GM21528 (cell line): ENCODE results near the gene GLYATL3.
A peak's percentile ranks its signal among the peaks of the same experiment; 100 is the strongest.
"Not testable (repeated sequence)": the region's sequence is repeated elsewhere in the genome, so short reads cannot be mapped to it uniquely, and the experiment has no call there.

Experiments
- ATAC-seq: cut with Tn5 transposase; IDR thresholded peaks from one replicate; pipeline ENCODE4 v1.9.1; 2021; ENCODE audit warnings: mild to moderate bottlenecking, moderate library complexity; ENCODE audit not compliant: unreplicated experiment, low FRiP score

Gene GLYATL3

DNA sequence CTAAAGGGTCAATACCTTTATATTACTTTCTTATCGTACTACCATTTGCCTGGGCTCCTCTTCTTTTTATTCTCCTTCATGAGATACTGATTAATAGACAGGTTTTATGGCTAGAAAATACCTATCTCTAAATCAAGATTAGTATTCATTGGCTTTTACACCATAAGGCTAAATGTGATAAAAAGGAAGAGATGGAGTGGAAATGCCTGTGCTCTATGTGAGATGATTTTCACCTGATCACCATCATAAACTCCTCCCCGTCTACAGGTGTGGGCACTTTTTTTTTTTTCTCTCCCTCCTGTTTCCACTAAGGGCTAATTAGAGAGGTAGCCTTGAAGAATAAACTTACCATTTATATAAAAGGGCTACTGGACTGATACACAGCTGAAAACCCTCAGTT is at the start of gene GLYATL3:
Gene GLYATL3 (plus strand): TSS at position 301 of the 400 bp plus-strand sequence. CDS start 12,068 bp downstream, outside the sequence.
- ATAC-seq: no peak

DNA sequence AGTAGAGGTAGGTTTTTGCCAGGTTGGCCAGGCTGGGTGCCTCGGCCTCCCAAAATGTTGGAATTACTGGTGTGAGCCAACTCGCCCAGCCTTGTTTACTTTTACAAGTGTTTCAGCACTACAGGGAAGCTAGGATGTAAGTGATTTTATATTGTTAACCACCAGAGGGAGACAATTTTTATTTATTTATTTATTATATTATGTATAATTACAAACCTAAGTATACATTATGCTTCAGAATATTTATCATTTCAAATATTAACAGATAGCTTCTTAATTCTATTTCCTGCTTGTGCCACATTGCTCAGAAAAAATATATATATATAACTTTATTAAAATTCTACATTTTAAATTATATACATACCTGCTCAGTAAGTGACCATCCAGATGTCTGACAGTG is 46.5 kb upstream of the GLYATL3 start:
- ATAC-seq: no peak

DNA sequence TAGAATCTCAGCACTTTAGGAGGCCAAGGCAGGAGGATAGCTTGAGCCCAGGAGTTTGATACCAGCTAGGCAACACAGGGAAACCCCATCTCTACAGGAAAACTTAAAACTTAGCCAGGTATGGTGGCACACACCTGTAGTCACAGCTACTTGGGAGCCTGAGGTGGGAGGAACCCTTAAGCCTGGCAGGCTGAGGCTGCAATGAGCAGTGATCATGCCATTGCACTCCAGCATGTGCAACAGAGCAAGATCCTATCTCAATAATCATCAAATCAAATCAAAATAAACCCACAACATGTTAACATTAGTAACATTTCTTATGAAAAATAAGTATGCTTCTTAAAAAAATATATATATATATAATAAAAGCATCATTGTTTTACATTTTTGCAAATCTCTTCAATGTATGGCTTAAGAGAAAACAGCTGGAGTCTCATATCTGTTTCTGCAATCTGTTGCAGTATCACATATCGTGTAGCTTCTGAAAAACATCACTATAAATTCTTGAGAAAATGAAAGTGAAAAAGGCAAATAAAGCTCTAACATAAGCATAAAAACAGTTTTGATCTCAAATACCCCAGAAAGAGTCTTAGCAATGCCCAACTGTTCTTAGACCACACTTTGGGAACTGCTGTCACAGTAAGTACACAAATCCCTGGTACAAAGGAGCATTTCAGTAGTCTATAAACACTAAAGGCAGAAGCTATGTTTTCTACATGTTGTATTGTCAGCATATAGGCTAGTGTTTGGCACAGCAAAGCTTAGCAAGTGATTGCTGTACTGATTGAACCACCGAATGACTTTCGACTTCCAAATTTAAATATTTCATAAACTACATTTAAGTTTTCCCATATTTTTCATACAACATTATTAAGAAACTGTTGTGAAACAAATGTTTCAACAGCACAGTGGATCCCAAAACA is 44.7 kb upstream of the GLYATL3 start:
- peak; percentile 86 for ATAC-seq

DNA sequence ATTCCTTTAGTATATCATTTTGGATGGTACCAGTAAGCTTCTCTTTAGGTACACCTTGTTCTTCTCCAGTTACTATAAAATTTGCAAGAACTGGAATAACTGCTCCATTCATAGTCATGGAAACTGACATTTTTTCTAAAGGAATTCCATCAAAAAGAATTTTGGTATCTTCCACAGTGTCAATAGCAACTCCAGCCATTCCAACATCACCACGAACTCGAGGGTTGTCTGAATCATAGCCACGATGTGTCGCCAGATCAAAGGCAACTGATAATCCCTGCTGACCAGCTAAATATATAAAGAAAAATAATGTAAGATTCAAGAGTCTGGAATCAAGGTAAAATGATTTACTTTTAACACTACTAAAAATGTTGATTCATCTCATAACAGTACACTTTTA is 42.0 kb upstream of the GLYATL3 start:
- ATAC-seq: no peak

DNA sequence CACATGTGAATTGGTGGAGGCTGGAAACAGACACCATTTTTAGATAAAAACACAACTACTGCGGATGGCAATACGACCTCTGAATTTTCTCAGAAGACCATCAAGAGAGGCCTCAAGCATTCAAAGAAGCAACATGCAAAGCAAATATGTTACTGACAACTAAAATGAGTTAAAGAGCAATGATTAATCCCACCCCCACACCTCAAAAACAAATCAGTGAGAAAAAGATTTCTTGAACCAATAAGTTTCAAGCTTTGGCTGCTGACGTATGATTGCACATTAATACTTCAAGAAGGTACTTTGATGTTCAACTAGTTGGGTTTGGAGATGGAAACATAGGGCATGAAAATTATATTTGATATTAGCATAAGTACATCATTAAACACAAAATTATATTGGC is 37.7 kb upstream of the GLYATL3 start:
- no peak for ATAC-seq

DNA sequence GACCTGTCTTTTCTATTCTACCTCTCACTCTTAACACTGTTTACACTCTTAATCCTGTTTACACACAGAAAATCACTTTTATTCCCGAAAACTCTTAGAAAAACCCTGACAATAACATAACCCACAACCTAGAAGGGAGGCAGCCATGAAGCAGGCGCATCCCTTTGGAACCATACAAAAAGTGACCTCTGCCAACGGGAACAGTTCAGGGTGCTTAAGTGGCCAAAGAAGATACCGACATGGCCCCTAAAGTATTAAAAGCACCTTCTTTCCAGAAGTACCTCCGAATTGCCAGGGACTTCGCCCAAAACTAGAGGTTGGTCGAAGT is 37.2 kb upstream of the GLYATL3 start:
- peak; percentile 27 for ATAC-seq

DNA sequence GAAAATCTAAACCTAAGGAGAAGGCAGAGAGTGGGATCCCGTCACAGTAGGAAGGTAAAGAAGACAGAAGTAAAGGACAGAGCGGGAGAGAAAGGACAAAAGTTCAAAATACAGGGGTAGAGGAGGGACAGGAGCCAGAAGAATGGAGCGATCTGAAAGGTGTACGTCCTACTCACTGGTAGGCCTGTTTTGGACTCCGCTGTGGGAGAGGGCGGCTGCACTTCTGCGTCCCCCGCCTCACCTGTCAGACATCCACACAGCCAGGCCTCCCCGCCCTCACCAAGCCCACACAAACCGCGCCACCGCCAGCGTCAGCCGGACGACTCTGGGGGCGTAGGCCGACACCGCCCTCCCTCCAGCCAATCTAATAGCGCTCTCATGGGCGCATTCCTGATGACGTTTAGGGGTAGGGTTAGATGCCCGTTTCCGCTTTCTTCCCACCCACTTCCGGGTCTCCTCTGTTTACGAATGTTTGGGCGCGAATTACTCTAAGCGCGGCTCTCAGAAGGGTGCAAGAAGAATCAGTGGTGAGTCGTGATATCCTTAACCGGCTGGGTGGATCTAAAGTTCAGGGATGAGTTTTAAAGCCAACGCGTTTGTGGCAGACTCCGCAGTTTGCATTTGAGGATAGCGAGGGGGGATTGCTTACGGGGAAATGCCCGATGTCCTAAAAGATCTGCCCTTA is 36.7 kb upstream of the GLYATL3 start, which contains the start of the genes CENPQ and MMUT:
Gene CENPQ (plus strand): TSS at position 444 of the 685 bp plus-strand sequence. CDS start 6,807 bp downstream, outside the sequence.
Gene MMUT (minus strand): TSS at position 327 of the 685 bp plus-strand sequence. CDS start 3,787 bp downstream, outside the sequence.
- peak; percentile 99 for ATAC-seq

DNA sequence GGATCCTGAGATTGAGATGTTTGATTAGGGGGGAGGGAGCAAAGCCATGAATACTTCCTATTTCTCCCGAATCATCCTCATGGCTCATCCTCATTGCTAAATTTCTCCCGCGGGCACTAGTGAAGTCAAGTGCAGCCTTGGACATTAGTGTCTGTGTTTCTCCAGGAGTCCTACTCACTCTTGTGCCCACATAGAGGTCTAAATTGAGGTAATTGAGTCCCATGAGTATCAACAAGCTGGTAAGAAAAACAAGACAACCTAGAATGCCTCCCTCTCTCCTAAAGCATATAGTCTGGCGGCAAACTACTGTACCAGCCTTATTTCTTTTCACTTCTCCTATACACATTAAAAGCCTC is 36.1 kb upstream of the GLYATL3 start:
- peak; percentile 0 for ATAC-seq

DNA sequence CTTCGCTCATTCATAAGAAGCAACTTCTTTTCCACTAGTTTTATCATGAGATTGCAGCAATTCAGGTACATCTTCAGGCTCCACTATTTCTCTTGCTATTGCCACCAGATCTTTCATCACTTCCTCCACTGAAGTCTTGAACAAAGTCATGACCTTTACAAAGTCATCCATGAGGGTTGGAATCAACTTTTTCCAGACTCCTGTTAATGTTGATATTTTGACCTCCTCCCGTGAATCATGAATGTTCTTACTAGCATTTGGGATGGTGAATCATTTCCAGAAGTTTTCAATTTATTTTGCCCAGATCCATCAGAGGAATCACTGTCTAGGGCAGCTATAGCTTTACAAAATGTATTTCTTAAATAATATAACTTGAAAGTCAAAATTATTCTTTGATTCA is 35.0 kb upstream of the GLYATL3 start:
- no peak for ATAC-seq

DNA sequence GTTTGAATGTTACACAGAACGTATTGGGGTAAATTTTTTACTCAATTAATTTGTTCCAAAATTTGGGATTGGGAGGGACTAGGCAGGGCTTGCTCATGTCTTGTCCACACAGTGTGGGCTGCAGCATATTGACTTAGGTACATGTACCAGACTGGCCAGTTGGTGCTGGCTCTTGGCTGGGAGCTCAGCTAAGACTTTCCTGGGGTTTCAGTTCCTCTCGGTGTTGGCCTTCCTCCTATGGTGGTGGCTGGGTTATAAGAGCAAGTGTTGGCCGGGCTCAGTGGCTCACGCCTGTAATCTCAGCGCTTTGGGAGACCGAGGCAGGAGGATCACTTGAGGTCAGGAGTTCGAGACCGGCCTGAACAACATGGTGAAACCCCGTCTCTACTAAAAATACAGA is 31.7 kb upstream of the GLYATL3 start:
- no peak for ATAC-seq

DNA sequence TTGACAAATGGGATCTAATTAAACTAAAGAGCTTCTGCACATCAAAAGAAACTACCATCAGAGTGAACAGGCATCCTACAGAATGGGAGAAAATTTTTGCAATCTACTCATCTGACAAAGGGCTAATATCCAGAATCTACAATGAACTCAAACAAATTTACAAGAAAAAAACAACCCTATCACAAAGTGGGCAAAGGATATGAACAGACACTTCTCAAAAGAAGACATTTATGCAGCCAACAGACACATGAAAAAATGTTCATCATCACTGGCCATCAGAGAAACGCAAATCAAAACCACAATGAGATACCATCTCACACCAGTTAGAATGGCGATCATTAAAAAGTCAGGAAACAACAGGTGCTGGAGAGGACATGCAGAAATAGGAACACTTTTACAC is 23.2 kb upstream of the GLYATL3 start:
- not testable (repeated sequence) for ATAC-seq

DNA sequence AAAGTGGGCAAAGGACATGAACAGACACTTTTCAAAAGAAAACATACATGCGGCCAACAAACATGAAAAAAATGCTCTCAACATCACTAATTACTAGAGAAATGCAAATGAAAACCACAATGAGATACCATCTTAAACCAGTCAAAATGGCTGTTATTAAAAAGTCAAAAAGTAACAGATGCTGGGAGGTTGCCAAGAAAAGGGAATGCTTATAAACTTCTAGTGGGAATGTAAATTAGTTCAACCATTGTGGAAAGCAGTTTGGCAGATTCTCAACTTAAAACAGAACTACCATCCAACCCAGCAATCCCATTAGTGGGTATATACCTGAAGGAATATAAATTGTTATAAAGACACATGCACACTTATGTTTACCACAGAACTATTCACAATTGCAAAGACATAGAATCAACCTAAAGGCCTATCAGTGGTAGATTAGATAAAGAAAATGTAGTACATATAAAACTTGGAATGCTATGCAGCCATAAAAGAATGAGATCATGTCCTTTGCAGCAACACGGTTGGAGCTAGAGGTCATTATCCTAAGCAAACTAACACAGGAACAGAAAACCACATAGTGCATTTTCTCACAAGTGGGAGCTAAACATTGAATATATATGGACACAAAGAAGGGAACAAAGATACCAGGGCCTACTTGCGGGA is 20.3 kb upstream of the GLYATL3 start:
- no peak for ATAC-seq

DNA sequence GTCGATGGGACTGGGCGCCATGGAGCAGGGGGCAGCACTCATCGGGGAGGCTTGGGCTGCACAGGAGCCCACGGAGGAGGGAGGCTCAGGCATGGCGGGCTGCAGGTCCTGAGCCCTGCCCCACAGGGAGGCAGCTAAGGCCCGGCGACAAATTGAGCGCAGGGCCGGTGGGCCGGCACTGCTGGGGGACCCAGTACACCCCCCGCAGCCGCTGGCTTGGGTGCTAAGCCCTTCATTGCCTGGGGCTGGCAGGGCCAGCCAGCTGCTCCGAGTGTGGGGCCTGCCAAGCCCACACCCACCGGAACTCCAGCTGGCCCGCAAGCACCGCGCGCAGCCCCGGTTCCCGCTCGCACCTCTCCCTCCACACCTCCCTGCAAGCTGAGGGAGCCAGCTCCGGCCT is 17.9 kb upstream of the GLYATL3 start:
- not testable (repeated sequence) for ATAC-seq

DNA sequence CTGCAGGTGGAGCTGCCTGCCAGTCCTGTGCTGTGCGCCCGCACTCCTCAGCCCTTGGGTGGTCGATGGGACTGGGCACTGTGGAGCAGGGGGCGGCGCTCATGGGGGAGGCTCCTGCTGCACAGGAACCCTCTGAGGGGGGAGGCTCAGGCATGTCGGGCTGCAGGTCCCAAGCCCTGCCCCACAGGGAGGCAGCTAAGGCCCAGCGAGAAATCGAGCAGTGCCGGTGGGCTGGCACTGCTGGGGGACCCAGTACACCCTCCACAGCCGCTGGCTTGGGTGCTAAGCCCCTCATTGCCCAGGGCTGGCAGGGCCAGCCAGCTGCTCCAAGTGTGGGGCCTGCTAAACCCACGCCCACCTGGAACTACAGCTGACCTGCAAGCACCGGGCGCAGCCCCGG is 16.3 kb upstream of the GLYATL3 start:
- ATAC-seq: not testable (repeated sequence)

DNA sequence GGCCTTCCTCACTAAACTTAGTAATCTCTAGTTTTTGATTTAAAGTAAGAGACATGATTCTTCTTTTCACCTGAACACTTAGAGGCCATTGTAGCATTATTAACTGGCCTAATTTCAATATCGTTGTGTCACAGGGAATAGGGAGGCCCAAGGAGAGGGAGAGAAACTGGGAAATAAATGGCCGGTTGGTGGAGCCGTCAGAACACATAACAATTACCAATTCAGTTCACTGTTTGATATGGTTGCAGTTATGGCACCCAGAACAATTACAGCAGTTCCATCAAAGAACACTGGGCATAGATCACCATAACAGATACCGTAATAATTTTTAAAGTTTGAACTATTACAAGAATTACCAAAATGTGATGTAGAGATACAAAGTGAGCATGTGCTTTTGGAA is 9.1 kb upstream of the GLYATL3 start:
- no peak for ATAC-seq

DNA sequence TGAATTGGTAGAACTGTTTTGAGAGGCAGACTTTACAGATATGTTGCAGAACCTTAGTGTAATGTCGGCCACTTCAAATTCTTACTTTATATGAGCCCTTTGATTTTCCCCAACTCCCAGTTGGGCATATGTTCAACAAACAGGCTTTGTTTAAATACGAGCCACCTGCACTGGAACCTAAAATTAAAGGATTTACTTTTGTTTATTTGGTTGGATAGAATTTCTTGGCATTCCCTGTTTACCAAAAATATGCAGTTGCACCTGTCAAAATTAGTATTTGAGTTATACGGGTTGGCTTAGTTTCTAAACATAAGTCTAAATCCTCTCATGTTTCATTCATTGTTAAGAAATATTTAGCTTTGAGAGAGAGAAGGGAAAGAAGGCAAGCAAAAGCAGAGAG is 2.4 kb upstream of the GLYATL3 start:
- ATAC-seq: no peak

DNA sequence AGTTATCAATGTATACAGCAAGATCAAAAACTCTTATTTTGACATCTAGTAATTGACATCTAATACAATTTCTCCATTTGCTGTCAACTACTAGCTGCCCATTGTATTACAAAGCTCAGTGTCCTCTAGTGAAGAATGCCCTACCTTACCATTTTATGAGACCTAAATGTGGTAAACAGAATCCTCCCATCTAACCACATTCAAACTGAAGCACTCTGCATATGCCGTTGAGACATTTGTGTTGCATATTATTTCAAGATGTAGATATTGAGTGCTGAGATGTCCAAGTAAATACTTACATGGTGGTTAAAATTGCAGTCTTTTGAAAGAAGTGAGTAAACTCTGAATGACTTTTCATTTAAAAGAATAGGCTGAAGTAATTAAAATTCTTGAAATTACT is 597 bp upstream of the GLYATL3 start:
- no peak for ATAC-seq

DNA sequence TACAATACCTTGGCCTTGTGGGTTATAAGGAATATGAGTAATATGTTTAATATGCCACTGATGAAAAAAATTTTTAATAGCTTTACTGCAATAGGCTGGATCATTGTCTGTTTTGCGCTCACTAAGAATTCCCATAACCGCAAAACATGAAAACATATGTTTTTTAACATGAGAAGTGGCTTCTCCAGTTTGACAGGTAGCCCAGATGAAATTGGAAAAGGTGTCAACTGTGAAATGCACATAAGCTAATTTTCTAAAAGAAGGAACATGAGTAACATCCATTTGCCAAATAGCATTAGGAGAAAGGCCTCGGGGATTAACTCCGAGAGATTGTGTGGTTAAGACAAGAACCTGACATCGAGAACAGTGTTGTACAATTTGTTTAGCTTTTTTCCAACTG is 4.9 kb downstream of the GLYATL3 start:
- ATAC-seq: no peak

DNA sequence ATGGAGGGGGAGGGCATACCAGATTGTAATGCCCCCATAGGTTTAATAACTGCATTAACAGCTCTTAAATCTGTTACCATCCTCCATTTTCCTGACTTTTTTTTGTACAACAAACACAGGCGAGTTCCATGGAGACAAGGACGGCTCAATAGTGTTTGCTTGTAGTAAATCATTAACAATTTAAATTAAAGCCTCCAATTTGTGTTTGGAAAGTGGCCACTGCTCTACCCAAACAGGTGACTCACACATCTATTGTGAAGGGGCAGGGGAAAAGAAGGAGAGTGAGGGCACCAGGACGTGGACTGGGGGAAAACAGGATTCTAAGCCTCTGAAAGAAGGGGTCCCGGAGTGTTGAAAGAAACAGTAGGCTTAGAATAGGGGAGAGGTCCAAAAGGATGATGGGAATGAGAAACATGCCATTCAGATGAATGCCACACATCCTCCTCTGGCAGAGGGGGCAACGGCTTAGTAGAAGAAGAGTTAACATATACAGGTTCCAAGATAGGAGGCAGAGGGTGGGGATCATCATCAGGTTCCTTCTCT is 6.9 kb downstream of the GLYATL3 start:
- no peak for ATAC-seq

DNA sequence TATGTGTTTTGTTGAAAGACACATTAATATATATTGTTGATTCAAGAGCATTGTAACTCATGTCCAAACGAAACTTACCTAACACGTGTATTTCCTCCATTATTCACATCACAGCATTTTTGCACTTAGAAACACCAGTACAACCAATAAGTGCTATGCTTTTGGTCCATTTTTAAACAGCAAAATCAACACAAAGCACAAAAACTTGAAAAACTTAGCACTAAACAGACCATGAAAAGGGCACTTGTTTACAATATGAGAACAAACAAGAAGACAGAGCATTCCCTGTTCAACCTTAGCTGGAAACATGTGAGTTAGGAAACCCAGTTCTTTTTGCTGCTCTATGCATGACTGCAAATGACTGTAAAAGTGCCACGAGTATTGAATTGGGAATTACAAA is 9.6 kb downstream of the GLYATL3 start:
- ATAC-seq: no peak
